OCI-M2 (cell line): ENCODE data around the gene LTBP1.
"Not testable (repeated sequence)": the region's sequence is repeated elsewhere in the genome, so short reads cannot be mapped to it uniquely, and the experiment has no call there.

ENCODE experiments used
- DNase-seq: peaks from one replicate; lab custom pipeline; 2025; ENCODE audit not compliant: unreplicated experiment; lab: John Stamatoyannopoulos, UW

The LTBP1 gene

DNA sequence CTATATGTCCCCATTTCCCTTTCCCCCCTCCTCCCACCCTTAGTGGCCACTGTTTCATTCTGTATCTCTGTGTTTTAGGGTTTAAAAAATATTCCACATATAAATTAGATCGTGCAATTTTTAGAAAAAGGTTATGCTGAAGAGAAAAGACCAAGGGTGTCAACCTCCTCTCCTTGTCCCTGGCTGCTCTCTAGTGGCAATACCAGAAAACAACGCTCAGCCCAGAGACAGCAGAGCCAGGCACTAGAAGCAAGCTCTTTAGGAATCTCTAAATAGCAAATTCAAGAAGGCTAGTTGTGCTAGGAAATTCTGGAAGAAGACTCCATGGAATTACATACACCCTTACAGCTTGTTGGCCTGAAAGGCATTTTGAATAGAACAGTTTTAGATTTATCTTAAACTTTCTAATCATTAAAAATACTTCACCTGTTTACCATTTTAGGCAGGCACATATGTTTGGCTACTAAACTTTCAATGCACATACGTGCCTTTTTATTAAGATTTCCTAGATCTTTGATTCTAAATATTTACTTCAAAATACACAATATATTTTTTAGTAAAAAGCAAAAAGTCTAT is 494.6 kb downstream of the LTBP1 start:
- no peak for DNase-seq

DNA sequence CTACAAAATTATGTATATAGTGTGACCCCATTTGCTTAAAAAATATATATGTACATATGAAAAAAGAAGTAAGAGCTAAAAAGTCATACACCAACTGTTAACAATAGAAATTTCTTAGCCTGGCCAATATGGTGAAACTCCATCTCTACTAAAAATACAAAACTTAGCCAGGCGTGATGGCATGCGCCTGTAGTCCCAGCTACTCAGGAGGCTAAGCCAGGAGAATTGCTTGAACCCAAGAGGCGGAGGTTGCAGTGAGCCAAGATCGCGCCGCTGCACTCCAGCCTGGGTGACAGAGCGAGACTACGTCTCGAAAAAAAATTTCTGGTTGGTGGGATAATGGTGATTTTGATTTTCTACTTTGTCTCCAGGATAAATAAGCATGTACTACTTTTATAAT is 495.3 kb downstream of the LTBP1 start:
- DNase-seq, result not testable (repeated sequence)

DNA sequence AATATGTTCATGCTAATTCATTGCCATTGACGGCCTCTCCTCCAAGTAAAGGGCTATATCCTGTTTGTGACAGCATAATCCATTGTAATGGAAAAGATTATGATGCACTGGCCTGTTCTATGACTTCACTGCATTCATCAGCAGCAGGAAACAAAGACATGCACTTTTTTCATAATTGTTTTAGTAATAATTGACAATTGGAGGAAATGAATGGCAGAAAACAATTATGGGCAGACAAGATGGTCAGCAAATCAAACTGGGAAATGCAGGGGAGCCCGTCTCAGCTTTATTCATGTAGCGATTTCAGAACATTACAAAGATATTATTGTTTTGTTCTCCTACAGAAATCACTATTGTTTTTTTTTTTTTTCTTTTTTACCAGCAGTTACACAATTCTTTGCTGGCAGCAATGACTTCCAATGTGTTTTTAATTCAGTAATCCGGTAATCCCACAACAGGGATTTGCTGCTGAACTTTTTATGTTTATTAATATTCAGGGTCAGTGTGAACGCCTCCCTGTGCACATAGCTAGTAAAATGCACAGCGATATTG is 495.9 kb downstream of the LTBP1 start:
- DNase-seq, result no peak

DNA sequence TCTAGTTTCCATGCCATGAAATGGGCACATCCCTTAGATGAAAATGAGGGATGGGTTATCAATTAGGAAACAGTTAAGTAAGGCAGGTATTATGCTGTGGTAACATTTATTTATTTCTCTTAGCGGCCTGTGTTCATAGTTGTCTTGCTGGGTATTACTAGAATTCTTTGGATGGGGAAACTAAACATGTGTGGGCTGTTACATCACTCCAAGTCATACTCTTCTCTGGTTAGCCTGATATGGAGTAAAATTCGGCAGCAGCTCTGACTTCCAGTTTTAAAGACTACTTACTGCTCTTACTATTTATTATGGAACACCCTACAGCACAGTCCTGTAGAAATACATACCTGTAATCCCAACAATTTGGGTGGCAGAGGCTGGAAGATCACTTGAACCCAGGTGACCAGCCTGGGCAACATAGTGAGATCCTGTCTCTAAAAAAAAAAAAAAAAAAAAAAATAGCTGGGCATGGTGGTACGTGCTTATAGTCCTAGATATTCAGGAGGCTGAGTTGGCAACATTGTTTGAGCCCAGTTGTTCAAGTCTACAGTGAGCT is 496.6 kb downstream of the LTBP1 start:
- DNase-seq, result no peak

DNA sequence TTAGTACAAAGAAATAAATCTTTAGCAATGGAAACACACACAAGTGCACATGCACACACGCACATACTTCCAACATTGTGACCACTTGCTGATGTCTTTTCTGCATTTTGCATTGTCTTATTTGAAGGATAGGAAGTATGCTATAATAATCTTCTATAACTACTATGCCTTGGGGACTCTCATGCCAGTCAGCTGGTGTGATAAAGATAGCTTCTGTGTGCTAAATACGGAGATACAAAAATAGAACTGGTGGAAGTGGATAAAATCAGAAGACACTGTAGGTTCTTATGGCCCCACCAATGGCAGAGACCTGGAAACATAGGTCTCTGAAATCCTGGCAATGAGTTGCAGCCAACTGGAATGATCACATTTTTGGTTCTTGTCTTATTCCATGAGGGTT is 498.2 kb downstream of the LTBP1 start:
- no peak for DNase-seq

DNA sequence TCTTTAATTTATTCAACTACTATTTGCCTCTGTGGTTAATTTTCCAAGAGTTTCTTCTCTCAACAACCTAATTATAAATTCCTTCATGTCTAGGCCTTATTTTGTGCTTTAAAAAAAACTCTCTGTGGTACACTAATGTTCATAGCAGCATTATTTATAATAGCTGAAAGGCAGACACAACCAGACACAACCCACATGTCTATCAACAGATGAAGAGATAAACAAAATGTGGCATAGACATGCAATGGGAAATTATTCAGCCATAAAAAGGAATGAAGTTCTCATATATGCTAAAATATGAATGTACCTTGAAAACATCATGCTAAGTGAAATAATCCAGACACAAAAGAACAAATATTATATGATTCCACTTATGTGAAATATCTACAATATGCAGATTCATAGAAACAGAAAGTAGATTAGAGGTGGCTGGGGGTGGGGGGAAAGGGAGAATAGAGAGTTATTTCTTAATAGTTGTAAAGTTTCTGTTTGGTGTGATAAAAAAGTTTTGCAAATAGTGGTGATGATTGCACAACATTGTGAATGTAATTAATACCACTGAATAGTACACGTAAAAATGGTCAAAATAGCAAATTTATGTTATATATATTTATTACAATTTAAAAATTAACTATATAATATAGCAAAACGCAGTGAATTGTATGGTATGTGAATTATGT is 501.6 kb downstream of the LTBP1 start:
- DNase-seq, result no peak
